GM03348 (cell line): ENCODE measurements around the gene DNAJB13.

Source experiments
- DNase-seq: peaks from one replicate; pipeline ENCODE4 v3.0.0; 2012; ENCODE audit warnings: low spot score

Gene DNAJB13

GRCh38 chr11:74000307-74001133 is 49.7 kb downstream of the DNAJB13 start:
- no peak for DNase-seq

DNA sequence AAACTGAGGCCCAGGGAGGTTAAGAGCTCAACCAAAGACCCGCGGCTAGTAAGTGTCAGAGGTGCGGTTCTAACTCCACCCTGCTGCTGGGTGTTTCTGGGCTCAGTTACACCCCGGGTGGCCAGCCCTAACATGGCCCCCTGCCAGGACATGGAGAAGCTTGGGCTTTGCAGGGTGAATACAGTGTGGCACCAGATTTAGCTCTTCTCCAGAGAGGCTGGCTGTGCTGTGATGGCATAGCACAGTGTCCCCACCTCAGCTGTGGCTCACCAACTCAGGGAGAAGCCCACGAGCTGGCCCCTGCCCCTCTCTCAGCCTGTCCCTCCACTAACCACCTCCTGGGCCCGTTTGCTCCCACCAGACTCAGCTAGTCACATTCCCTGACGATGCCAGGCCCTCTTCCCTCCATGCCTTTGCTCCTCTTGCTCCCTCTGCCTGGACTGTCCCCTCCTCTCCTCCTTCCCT is 51.0 kb downstream of the DNAJB13 start:
- no peak for DNase-seq

DNA sequence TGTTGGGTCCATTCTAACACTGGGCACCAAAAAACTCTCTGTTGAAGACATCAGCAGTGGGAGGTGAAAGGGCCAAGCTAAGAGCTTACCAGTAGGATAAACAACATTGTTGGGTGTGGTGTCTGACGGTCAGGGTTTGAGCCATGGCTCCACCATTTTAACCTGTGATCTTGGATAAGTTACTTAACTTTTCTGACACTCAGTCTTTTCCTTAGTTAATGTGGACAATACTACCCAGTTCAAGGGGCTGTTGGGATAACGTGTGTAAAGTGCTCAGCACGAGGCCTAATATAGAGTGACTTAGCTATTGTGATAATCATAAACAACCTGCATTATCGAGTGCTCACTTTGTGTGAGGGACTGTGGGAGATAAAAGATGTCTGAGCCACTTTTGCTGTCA is 52.0 kb downstream of the DNAJB13 start:
- DNase-seq, result no peak

GRCh38 chr11:74004046-74004695 is 53.3 kb downstream of the DNAJB13 start:
- DNase-seq, result no peak

DNA sequence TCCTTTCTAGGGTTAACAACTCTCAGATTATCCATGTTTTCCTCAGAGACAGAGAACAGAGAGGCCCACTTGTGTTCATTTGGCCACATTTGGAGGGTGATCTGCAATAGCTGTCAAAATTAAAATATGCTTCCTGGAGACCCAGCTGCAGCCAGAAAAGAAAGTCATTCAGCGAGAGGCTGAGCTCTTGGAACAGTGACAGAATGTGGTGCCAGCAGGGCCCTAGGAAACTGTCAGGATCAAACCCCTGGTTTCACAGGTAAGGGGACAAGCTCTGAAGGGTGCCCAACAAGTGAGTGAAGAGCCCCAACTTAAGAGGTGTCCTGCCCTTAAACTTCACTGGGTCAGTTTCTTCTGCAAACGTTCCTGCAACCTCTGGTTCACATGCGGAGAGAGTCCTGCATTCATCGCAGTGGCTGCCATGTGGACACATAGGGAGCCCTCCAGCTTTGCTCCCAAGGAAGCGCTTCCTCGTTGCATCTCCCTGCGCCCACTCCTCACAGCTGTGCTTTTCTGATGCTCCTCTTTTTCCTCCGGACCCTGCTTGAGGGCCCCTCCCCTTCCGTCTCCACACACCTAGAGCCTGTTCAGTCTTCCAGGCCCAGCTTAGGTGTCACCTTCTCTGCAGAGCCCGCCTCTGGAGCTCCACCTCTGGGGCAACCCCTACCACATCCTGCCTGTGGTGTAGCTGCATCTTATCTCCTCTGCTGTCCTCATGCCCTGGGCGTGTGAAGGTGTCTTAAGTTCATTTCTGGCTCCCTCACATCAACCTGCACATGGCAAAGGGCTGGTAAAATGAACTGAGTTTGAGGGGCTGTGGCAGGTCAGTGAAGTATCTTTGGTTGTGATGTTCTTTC is 54.2 kb downstream of the DNAJB13 start:
- no peak for DNase-seq

DNA sequence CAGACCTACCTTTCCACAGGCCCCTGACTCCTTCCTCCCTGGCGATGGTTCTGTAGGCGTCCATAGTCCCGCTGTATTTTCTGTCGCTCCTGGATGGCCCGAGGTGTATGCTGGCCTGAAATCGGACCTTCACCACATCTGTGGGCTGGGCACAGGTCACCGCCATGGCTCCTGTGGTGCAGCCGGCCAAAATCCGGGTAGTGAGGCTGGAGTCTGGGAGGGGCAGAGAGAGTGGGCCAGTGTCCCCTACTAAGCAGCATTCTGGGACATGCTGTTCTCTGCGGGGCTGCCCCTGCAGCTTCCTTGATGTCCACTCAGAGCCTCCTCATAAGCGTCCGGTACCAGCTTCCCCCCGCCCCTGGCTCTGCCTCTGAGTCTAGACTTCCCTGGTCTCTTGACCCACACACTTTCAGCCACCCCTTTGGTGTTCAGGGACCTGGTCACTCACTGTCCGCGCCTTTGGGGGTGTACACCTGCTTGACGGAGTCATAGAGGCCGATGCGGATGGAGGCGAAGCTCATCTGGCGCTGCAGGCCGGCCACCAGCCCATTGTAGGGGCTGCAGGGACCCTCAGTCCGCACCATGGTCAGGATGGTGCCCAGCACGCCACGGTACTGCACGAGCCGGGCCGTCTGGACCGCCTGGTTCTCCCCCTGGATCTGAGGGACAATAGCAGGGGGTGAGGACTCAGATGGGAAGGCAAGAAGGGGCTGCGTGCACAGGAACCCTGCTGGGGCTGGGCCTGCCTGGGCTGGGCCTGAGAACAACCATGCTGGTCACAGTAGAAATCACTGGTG is 55.1 kb downstream of the DNAJB13 start:
- DNase-seq, result no peak

GRCh38 chr11:74006743-74007304 is 56.0 kb downstream of the DNAJB13 start:
- no peak for DNase-seq

GRCh38 chr11:74007691-74008372 is 57.0 kb downstream of the DNAJB13 start:
- no peak for DNase-seq

- no peak for DNase-seq
Observed at GRCh38 chr11:74008373-74009229, 57.8 kb downstream of the DNAJB13 start, which contains the start of gene UCP3. UCP3 (minus strand) TSS chr11:74009085; CDS start chr11:74007042, 2,043 bp downstream.

- DNase-seq, result no peak
Observed at GRCh38 chr11:74009230-74009547, 58.4 kb downstream of the DNAJB13 start.

DNA sequence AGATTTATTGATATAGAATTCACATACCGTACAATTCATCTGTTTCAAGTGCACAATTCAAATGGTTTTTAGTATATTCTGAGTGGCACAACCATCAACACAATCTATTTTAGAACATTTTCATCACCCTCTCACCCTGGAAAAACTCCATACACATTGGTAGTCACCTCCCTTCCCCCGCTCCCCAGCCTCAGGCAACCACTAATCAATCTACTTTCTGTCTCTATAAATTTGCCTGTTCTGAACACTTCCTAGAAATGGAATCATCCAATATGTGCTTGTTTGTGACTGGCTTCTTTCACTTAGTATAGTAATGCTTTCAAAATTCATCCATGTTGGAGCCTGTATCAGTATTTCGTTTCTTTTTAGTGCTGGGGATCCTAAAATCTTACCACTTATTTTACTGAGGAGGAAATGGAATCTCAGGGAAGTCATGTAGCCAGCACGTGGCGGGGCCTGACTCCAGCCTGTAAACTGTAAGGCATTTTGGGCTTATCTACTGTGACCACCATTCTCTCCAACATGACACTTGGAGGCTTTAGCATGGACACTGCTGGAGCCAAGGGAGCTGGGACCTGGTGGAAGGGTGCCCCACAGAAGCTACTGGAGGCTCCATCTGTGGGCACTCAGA is 59.0 kb downstream of the DNAJB13 start:
- DNase-seq, result no peak

DNA sequence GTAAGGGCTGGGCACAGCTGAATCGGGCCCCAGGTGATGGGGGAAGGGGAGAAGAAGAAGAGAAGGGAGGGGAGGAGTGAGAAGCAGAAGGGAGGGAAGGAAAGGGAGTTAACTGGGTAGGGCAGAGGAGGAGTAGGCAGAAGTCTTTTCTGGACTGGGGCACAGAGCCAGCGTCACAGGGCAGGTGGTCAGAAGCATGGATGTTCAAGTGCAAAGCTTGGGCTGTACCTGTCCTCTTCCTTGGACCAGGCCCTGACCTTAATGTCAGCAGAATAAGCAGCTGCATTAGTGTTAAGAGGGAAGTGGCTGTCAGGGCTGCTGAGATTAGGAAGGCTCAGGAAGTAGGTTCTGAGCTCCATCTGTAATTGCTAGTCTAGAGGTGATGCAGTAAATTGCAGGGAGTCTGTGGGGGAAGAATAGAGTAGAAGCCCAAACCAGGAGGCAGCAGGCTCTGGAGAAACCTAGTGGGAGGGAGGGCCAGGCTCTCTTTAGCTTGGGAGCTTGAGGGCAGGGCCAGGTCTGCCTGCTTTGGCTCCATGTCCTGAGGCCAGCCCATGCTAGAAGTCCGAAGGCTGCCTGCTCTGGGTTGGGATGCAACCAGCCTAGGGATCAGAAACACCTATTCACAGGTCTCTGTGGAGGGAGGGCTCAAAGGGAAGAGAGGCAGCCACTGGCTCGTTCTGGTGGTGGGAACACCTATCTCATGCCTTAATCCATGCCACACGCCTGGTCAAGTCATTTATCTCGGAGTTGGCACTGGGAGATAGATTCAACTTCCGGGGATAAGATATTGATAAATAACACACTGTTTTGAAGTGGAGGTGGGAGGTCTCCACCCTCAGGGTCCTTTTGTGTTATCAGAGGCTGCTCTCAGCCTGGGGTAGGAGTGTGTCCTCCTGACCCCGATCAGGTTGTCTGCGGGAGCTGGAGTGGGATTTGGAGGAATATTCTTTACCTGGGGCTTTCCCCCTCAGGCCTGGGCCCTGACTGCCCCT is 59.8 kb downstream of the DNAJB13 start:
- no peak for DNase-seq

GRCh38 chr11:74011360-74012073 is 60.7 kb downstream of the DNAJB13 start:
- no peak for DNase-seq

- DNase-seq, result no peak
Observed at GRCh38 chr11:74012074-74012809, 61.4 kb downstream of the DNAJB13 start.

- no peak for DNase-seq
Observed at GRCh38 chr11:74013141-74013540, 62.3 kb downstream of the DNAJB13 start.

DNA sequence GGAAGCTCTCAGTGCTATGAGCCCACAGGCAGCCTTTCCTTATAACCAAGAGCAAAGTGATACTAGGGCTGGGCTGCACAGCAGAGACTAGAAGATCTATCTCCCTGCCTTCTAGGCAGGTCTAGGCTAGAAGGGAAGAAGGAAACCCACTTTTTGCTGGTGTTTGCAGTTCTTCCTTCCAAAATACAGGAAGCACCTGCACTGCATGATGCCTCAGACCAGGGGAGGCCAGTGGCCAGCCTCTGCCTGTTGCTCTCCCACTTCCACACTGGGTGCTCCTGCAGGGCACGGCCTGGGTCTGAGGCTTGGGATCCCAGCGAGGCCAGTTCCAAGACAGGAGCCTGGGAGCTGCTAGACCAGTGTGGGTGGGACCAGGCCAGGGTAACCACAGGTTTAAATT is 64.1 kb downstream of the DNAJB13 start:
- DNase-seq, result no peak
